Esophagus squamous epithelium (tissue), 4 donors: ENCODE results near the gene PRKCB.

Experiments
- POLR2A ChIP-seq, 4 donors: fragments of 450-650 bp; IDR thresholded peaks; one replicate each; pipeline ENCODE4 v1.6.1; 2017; ENCODE audit warnings: antibody characterized with exemption in 4 of 4, mild to moderate bottlenecking in 4 of 4, moderate library complexity in 3 of 4
- TF ChIP-seq, protein P1 (sequence below), 6 experiments: fragments of 450-650 bp in 4 of 6; fragments of 200-600 bp in 2 of 6; sonication (generic) in 2 of 6; IDR thresholded peaks; one replicate each; pipeline ENCODE4 v1.5.1; 2016 to 2019; ENCODE audit warnings: antibody characterized with exemption in 6 of 6, mild to moderate bottlenecking in 4 of 6, moderate library complexity in 4 of 6

DNA sequence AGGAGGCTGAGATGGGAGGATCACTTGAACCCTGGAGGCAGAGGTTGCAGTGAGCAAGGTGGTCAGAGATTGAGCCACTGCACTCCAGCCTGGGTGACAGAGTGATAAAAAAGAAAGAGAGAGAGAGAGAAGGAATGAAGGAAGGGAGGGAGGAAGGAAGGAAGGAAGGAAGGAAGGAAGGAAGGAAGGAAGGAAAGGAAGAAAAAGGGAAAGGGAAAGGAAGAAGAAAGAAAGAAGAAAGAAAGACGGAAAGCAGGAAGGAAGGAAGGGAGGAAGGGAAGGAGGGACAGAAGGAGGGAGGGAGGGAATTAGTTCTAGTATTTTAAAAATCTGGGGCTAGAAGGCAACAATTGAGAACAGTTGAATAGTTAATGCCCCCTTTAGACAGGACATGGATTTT lies 258.9 kb downstream of the PRKCB start:
- TF ChIP-seq, protein P1, sequence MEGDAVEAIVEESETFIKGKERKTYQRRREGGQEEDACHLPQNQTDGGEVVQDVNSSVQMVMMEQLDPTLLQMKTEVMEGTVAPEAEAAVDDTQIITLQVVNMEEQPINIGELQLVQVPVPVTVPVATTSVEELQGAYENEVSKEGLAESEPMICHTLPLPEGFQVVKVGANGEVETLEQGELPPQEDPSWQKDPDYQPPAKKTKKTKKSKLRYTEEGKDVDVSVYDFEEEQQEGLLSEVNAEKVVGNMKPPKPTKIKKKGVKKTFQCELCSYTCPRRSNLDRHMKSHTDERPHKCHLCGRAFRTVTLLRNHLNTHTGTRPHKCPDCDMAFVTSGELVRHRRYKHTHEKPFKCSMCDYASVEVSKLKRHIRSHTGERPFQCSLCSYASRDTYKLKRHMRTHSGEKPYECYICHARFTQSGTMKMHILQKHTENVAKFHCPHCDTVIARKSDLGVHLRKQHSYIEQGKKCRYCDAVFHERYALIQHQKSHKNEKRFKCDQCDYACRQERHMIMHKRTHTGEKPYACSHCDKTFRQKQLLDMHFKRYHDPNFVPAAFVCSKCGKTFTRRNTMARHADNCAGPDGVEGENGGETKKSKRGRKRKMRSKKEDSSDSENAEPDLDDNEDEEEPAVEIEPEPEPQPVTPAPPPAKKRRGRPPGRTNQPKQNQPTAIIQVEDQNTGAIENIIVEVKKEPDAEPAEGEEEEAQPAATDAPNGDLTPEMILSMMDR (IDR thresholded peaks at IDR 0.05): no peak
- TF ChIP-seq POLR2A (IDR thresholded peaks at IDR 0.05): no peak
